ENCODE measurements around the gene PHRF1. TPM values are rescaled to one million over a fixed set of nuclear protein-coding genes. Genes with fewer than 3 reads are reported as not detected.

PHRF1 gene
- total RNA-seq, 1 donor = 27.5 TPM

GRCh38 chr11:615504-616319 is 39.4 kb downstream of the PHRF1 start, which contains the start of gene IRF7:
TSS of gene IRF7 (minus strand) at chr11:615950. CDS start at chr11:615364, 586 bp downstream.
- peak within 1 kb of the TSS; percentile 90 for H3K4me3 ChIP-seq (ENCODE audit: insufficient read depth, low read length)
- H2AFZ ChIP-seq (ENCODE audit: low read length) = no peak within 1 kb of the TSS

GRCh38 chr11:616320-617198 is 40.3 kb downstream of the PHRF1 start:
- Histone ChIP-seq H3K27ac (ENCODE audit: low read depth, low read length) (peak overlapping the region; percentile 83), H4K20me1 (ENCODE audit: insufficient read depth, low read length) (peaks cover 29% of the 10 kb centered on the region), H3K4me3 (ENCODE audit: insufficient read depth, low read length) (peak overlapping the region; percentile 90), H3K36me3 (ENCODE audit: insufficient read depth, low read length) (peaks cover 16% of the 10 kb centered on the region), H3K79me2 (ENCODE audit: insufficient read depth, low read length) (no peaks in the 10 kb centered on the region), H3K4me1 (ENCODE audit: insufficient read depth, low read length) (peaks cover 10% of the 10 kb centered on the region), H3K27me3 (ENCODE audit: insufficient read depth, low read length) (no peaks in the 10 kb centered on the region), H3K9me3 (ENCODE audit: low read depth, low read length) (no peaks in the 10 kb centered on the region), H2AFZ (ENCODE audit: low read length) (no peak overlapping the region), H3K4me2 (ENCODE audit: insufficient read depth, low read length) (peak overlapping the region; percentile 97)
- TF ChIP-seq, protein P1, sequence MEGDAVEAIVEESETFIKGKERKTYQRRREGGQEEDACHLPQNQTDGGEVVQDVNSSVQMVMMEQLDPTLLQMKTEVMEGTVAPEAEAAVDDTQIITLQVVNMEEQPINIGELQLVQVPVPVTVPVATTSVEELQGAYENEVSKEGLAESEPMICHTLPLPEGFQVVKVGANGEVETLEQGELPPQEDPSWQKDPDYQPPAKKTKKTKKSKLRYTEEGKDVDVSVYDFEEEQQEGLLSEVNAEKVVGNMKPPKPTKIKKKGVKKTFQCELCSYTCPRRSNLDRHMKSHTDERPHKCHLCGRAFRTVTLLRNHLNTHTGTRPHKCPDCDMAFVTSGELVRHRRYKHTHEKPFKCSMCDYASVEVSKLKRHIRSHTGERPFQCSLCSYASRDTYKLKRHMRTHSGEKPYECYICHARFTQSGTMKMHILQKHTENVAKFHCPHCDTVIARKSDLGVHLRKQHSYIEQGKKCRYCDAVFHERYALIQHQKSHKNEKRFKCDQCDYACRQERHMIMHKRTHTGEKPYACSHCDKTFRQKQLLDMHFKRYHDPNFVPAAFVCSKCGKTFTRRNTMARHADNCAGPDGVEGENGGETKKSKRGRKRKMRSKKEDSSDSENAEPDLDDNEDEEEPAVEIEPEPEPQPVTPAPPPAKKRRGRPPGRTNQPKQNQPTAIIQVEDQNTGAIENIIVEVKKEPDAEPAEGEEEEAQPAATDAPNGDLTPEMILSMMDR (IDR thresholded peaks at IDR 0.05; ENCODE audit: extremely low read depth, low read depth, low read length) = no peak
- peak; percentile 89 for DNase-seq (ENCODE audit: insufficient read length, low spot score, missing footprints)

More at GRCh38 chr11:615504-616319, 39.4 kb downstream of the PHRF1 start, which contains the start of gene IRF7:
- H4K20me1 ChIP-seq (ENCODE audit: insufficient read depth, low read length) = peaks cover 29% of the 10 kb centered on the region
- H3K36me3 ChIP-seq (ENCODE audit: insufficient read depth, low read length) = peaks cover 24% of the 10 kb centered on the region
- no peaks in the 10 kb centered on the region for H3K27me3 ChIP-seq (ENCODE audit: insufficient read depth, low read length)
- peak within 1 kb of the TSS; percentile 97 for H3K4me2 ChIP-seq (ENCODE audit: insufficient read depth, low read length)
- no peaks in the 10 kb centered on the region for H3K79me2 ChIP-seq (ENCODE audit: insufficient read depth, low read length)
- TF ChIP-seq, protein P1 (IDR thresholded peaks at IDR 0.05; ENCODE audit: extremely low read depth, low read depth, low read length) = no peak
- H3K27ac ChIP-seq (ENCODE audit: low read depth, low read length) = peak within 1 kb of the TSS; percentile 83
- peaks cover 10% of the 10 kb centered on the region for H3K4me1 ChIP-seq (ENCODE audit: insufficient read depth, low read length)
- no peaks in the 10 kb centered on the region for H3K9me3 ChIP-seq (ENCODE audit: low read depth, low read length)
- peak; percentile 100 for DNase-seq (ENCODE audit: insufficient read length, low spot score, missing footprints)

- no peaks in the 10 kb centered on the region for H3K79me2 ChIP-seq (ENCODE audit: insufficient read depth, low read length)
- TF ChIP-seq, protein P1 (IDR thresholded peaks at IDR 0.05; ENCODE audit: extremely low read depth, low read depth, low read length) = no peak
- H3K27me3 ChIP-seq (ENCODE audit: insufficient read depth, low read length) = no peaks in the 10 kb centered on the region
- H2AFZ ChIP-seq (ENCODE audit: low read length) = no peak overlapping the region
- H3K27ac ChIP-seq (ENCODE audit: low read depth, low read length) = no peak overlapping the region
- H3K9me3 ChIP-seq (ENCODE audit: low read depth, low read length) = no peaks in the 10 kb centered on the region
- no peak overlapping the region for H3K4me2 ChIP-seq (ENCODE audit: insufficient read depth, low read length)
- H3K36me3 ChIP-seq (ENCODE audit: insufficient read depth, low read length) = peaks cover 9% of the 10 kb centered on the region
- peaks cover 10% of the 10 kb centered on the region for H3K4me1 ChIP-seq (ENCODE audit: insufficient read depth, low read length)
- no peak overlapping the region for H3K4me3 ChIP-seq (ENCODE audit: insufficient read depth, low read length)
- H4K20me1 ChIP-seq (ENCODE audit: insufficient read depth, low read length) = peaks cover 24% of the 10 kb centered on the region
- no peak for DNase-seq (ENCODE audit: insufficient read length, low spot score, missing footprints)
Measured at GRCh38 chr11:617199-617911, 41.1 kb downstream of the PHRF1 start.
